Neuronal stem cell (in vitro differentiated cells): ENCODE results near the gene GCNT3.

Experiments
- DNase-seq: peaks from one replicate; pipeline ENCODE4 v3.0.0-alpha.2; 2013; ENCODE audit warnings: low spot score
- H2AFZ ChIP-seq: one replicate; pipeline ENCODE4 v1.6.1; 2013; ENCODE audit warnings: mild to moderate bottlenecking, low read length, inconsistent platforms
- H2AK5ac ChIP-seq: 2 replicates; pipeline ENCODE4 v1.6.1; 2013; ENCODE audit warnings: low read depth, mild to moderate bottlenecking, inconsistent platforms, low read length, moderate library complexity, mixed read lengths
- H2BK120ac ChIP-seq: 2 replicates; pipeline ENCODE4 v1.6.1; 2013; ENCODE audit warnings: low read depth, mild to moderate bottlenecking, inconsistent platforms, low read length, moderate library complexity, mixed read lengths
- H2BK12ac ChIP-seq: one replicate; pipeline ENCODE4 v1.6.1; 2013; ENCODE audit warnings: low read length, inconsistent platforms
- H2BK15ac ChIP-seq: 2 replicates; pipeline ENCODE4 v1.6.1; 2013; ENCODE audit warnings: mild to moderate bottlenecking, low read length, inconsistent platforms, mixed read lengths
- H2BK5ac ChIP-seq: one replicate; pipeline ENCODE4 v1.6.1; 2013; ENCODE audit warnings: inconsistent platforms, mild to moderate bottlenecking, low read length, moderate library complexity
- H3K14ac ChIP-seq: one replicate; pipeline ENCODE4 v1.6.1; 2013; ENCODE audit warnings: low read length, inconsistent platforms
- H3K18ac ChIP-seq: 2 replicates; pipeline ENCODE4 v1.6.1; 2013; ENCODE audit warnings: low read length, inconsistent platforms
- H3K23ac ChIP-seq: 2 replicates; pipeline ENCODE4 v1.6.1; 2013; ENCODE audit warnings: low read depth, mild to moderate bottlenecking, mixed read lengths, low read length, inconsistent platforms; ENCODE audit not compliant: poor library complexity
- H3K27ac ChIP-seq: replicated peaks from 3 replicates; pipeline ENCODE4 v1.5.1; 2013; ENCODE audit warnings: low read length, inconsistent platforms
- H3K27me3 ChIP-seq, 3 experiments: 2 replicates each; pipeline ENCODE4 v1.6.1; 2013; ENCODE audit warnings: low read length in 3 of 3, mild to moderate bottlenecking in 2 of 3, inconsistent platforms in 1 of 3, low read depth in 1 of 3, mixed read lengths in 1 of 3, moderate library complexity in 1 of 3; ENCODE audit not compliant: control insufficient read depth in 3 of 3, insufficient read depth in 3 of 3
- H3K36me3 ChIP-seq, 2 donors: replicated peaks in 1 of 2; 2 replicates each; pipeline ENCODE4 v1.6.1; 2013; ENCODE audit warnings: low read length in 2 of 2; ENCODE audit not compliant: control insufficient read depth in 2 of 2, insufficient read depth in 2 of 2
- H3K4ac ChIP-seq: 2 replicates; pipeline ENCODE4 v1.6.1; 2013; ENCODE audit warnings: inconsistent platforms, mild to moderate bottlenecking, low read length, moderate library complexity
- H3K4me1 ChIP-seq, 2 donors: 1 replicate in 1 of 2; 2 replicates in 1 of 2; pipeline ENCODE4 v1.6.1; 2013; ENCODE audit warnings: low read length in 2 of 2, low read depth in 1 of 2; ENCODE audit not compliant: control insufficient read depth in 2 of 2, insufficient read depth in 1 of 2
- H3K4me2 ChIP-seq: one replicate; pipeline ENCODE4 v1.6.1; 2013; ENCODE audit warnings: mild to moderate bottlenecking, low read length, inconsistent platforms; ENCODE audit not compliant: insufficient read depth, poor library complexity, severe bottlenecking
- H3K4me3 ChIP-seq, 2 donors: 2 replicates each; pipeline ENCODE4 v1.5.1; 2013; ENCODE audit warnings: low read length in 2 of 2, mild to moderate bottlenecking in 2 of 2, inconsistent platforms in 1 of 2, moderate library complexity in 1 of 2
- H3K79me1 ChIP-seq: one replicate; pipeline ENCODE4 v1.6.1; 2013; ENCODE audit warnings: low read depth, mild to moderate bottlenecking, inconsistent platforms, low read length, moderate library complexity
- H3K9ac ChIP-seq: one replicate; pipeline ENCODE4 v1.6.1; 2013; ENCODE audit warnings: mild to moderate bottlenecking, low read depth, low read length, inconsistent platforms; ENCODE audit not compliant: poor library complexity
- H3K9me3 ChIP-seq, 2 donors: replicated peaks in 1 of 2; 2 replicates each; pipeline versions ENCODE3 to v1.6.1; 2013; ENCODE audit warnings: low read length in 2 of 2, mild to moderate bottlenecking in 2 of 2, inconsistent platforms in 1 of 2, low read depth in 1 of 2, mixed read lengths in 1 of 2, moderate library complexity in 1 of 2; ENCODE audit not compliant: control insufficient read depth in 2 of 2, insufficient read depth in 1 of 2
- H4K8ac ChIP-seq: one replicate; pipeline ENCODE4 v1.6.1; 2013; ENCODE audit warnings: low read depth, mild to moderate bottlenecking, inconsistent platforms, low read length, moderate library complexity
- H4K91ac ChIP-seq: one replicate; pipeline ENCODE4 v1.6.1; 2013; ENCODE audit warnings: low read length, low read depth, mild to moderate bottlenecking, inconsistent platforms; ENCODE audit not compliant: poor library complexity
- WGBS, 2 donors: extraction: QIAGEN DNeasy Blood & Tissue Kit; methylation state at CpG; one replicate each; pipeline ENCODE4 v1.1.7; 2013; ENCODE audit warnings: missing lambda C conversion rate in 2 of 2, mixed read lengths in 1 of 2; ENCODE audit not compliant: insufficient read length in 2 of 2, insufficient replicate concordance in 1 of 2; ENCODE audit errors: extremely low coverage in 2 of 2; 5-methylcytosine and 5-hydroxymethylcytosine counted together

Gene GCNT3

DNA sequence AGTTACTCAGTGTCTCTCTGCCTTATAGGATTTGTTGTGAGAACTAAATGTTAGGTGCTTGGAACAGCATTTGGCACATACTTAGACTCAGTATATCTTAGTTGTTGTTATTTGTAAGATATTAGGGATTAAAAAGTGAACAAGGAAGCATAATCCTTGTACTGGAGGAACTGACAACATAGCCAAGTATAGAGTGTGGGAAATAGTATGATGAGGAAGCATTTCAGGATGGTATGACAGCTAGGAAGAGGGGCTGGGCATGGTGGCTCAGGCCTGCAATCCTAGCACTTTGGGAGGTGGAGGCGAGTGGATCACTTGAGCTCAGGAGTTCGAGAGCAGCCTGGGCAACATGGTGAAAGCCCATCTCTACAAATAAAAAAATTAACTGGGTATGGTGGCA lies 16.6 kb upstream of the GCNT3 start:
- H3K27me3 ChIP-seq: no peaks in the 10 kb centered on the region
- no peak overlapping the region for H2BK5ac ChIP-seq
- H3K4me1 ChIP-seq: no peaks in the 10 kb centered on the region
- no peaks in the 10 kb centered on the region for H3K79me1 ChIP-seq
- no peak overlapping the region for H2BK15ac ChIP-seq
- H4K91ac ChIP-seq: no peak overlapping the region
- H3K36me3 ChIP-seq: no peaks in the 10 kb centered on the region
- H3K23ac ChIP-seq: no peak overlapping the region
- H2BK12ac ChIP-seq: no peak overlapping the region
- WGBS, 2 donors: no CpG with 5 or more reads among the region's 2 CpGs
- no peaks in the 10 kb centered on the region for H3K9me3 ChIP-seq
- H4K8ac ChIP-seq: no peak overlapping the region
- H3K4ac ChIP-seq: no peak overlapping the region
- H3K18ac ChIP-seq: no peak overlapping the region
- H2AK5ac ChIP-seq: no peak overlapping the region
- H3K14ac ChIP-seq: no peak overlapping the region
- no peak overlapping the region for H3K4me3 ChIP-seq
- H2BK120ac ChIP-seq: no peak overlapping the region
- H2AFZ ChIP-seq: no peak overlapping the region
- no peak overlapping the region for H3K9ac ChIP-seq
- no peak overlapping the region for H3K27ac ChIP-seq
- H3K4me2 ChIP-seq: no peak overlapping the region
- DNase-seq: no peak

DNA sequence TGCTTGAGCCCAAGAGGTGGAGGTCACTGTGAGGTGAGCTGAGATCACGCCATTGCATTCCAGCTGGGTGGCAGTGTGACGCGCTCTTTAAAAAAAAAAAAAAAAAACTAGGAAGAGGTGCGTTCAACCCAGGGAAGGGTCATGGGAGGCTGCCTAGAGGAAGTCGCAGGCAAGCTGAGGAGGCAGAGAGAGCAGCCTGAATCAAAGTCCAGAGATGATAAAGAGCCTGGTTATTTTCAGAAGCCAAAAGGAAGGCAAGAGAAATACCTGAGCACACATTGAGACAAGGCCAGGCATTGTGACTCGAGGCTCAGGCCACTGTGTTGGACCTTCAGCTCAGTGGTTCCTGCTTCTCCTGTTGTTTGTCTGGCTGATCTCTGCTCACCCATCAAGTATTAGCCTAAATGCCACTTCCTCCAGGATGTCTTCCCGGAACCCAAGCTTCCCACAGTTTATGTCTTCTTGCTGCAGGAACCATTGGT lies 16.1 kb upstream of the GCNT3 start:
- Histone ChIP-seq H3K36me3 (no peaks in the 10 kb centered on the region), H3K27me3 (no peaks in the 10 kb centered on the region), H2BK12ac (no peak overlapping the region), H2AFZ (no peak overlapping the region), H2BK5ac (no peak overlapping the region), H2AK5ac (no peak overlapping the region), H4K8ac (no peak overlapping the region), H3K4me2 (no peak overlapping the region), H4K91ac (no peak overlapping the region), H2BK15ac (no peak overlapping the region), H3K23ac (no peak overlapping the region), H3K27ac (no peak overlapping the region), H3K4ac (no peak overlapping the region), H2BK120ac (no peak overlapping the region), H3K79me1 (no peaks in the 10 kb centered on the region), H3K18ac (no peak overlapping the region), H3K9ac (no peak overlapping the region), H3K4me1 (no peaks in the 10 kb centered on the region), H3K14ac (no peak overlapping the region), H3K9me3 (no peaks in the 10 kb centered on the region), H3K4me3 (peak overlapping the region in 1 of 2 donors; percentile 2)
- WGBS, 2 donors: no CpG with 5 or more reads among the region's 7 CpGs
- DNase-seq: no peak

DNA sequence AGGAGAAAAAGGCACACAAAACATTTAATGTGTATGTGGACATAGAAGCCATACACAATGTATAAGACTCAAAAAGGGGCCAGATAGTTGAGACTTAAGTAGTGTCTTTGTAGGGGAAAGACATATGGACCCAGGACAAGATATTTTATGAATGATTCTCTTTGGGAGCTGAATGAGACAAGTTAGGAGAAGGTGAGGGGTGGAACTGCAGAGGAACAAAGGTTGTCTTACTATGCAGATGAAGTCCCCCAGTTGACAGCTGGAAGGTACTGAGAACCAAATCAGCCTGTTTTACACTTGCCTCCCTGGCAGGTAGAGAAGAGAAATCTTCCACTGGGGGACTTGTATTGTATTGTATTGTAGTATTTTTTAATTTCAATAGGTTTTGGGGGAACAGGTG lies 14.9 kb upstream of the GCNT3 start:
- Histone ChIP-seq H4K8ac (no peak overlapping the region), H3K23ac (no peak overlapping the region), H3K4ac (no peak overlapping the region), H3K4me1 (no peaks in the 10 kb centered on the region), H2BK5ac (no peak overlapping the region), H4K91ac (no peak overlapping the region), H2BK15ac (no peak overlapping the region), H3K14ac (no peak overlapping the region), H3K27ac (no peak overlapping the region), H2AFZ (no peak overlapping the region), H3K27me3 (no peaks in the 10 kb centered on the region), H2BK12ac (no peak overlapping the region), H2AK5ac (no peak overlapping the region), H3K36me3 (no peaks in the 10 kb centered on the region), H3K4me2 (no peak overlapping the region), H3K18ac (no peak overlapping the region), H3K4me3 (no peak overlapping the region), H2BK120ac (no peak overlapping the region), H3K9me3 (peaks cover 0 to 2% of the 10 kb centered on the region in 2 donors), H3K79me1 (no peaks in the 10 kb centered on the region), H3K9ac (no peak overlapping the region)
- no peak for DNase-seq

DNA sequence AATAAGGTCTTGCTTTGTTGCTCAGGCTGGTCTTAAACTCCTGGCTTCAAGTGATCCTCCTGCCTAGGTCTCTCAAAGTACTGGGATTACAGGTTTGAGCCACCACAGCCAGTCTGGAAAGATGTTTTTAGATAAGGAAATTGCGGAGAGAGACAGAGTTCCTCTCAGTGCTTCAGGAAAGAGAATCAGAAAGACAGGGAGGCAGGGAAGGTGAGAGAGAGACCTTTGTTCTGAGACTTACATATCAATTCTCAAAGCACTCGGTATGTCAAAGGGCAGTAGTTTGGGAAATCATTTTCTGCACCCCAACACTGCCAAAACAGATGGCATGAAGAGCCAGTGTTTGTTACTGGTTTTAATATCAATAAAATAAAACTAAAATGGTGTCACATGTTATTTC lies 13.1 kb upstream of the GCNT3 start:
- no peak overlapping the region for H3K14ac ChIP-seq
- DNase-seq: no peak
- H3K18ac ChIP-seq: no peak overlapping the region
- no peak overlapping the region for H3K4me2 ChIP-seq
- H2AK5ac ChIP-seq: no peak overlapping the region
- H3K36me3 ChIP-seq: no peaks in the 10 kb centered on the region
- no peaks in the 10 kb centered on the region for H3K79me1 ChIP-seq
- no peak overlapping the region for H3K4ac ChIP-seq
- H2BK5ac ChIP-seq: no peak overlapping the region
- H2BK15ac ChIP-seq: no peak overlapping the region
- H3K27me3 ChIP-seq: no peaks in the 10 kb centered on the region
- no peak overlapping the region for H4K8ac ChIP-seq
- peaks cover 0 to 2% of the 10 kb centered on the region in 2 donors for H3K9me3 ChIP-seq
- H4K91ac ChIP-seq: no peak overlapping the region
- H2BK120ac ChIP-seq: no peak overlapping the region
- H3K4me3 ChIP-seq: no peak overlapping the region
- no peak overlapping the region for H2AFZ ChIP-seq
- no peaks in the 10 kb centered on the region for H3K4me1 ChIP-seq
- no peak overlapping the region for H3K9ac ChIP-seq
- WGBS, 2 donors: no CpG with 5 or more reads among the region's 2 CpGs
- H3K23ac ChIP-seq: no peak overlapping the region
- no peak overlapping the region for H3K27ac ChIP-seq
- no peak overlapping the region for H2BK12ac ChIP-seq
